Activated CD8-positive, alpha-beta T cell treated with anti-CD3 and anti-CD28 coated beads, Interleukin-2, amount 10 ng/mL, durations not matched to agents 7 days and 5 days (primary cell): ENCODE measurements around the gene TXK. TPM values are rescaled to one million over a fixed set of nuclear protein-coding genes. Genes with fewer than 3 reads are reported as not detected.
"Not testable (repeated sequence)": the region's sequence is repeated elsewhere in the genome, so short reads cannot be mapped to it uniquely, and the experiment has no call there.

ENCODE experiments used
- ATAC-seq: fragments of 150-1000 bp; cut with Tn5 transposase; one replicate; pipeline ENCODE4 v1.10.0; 2021; ENCODE audit warnings: moderate library complexity
- CTCF ChIA-PET: fragments of 350-600 bp; sonication (Branson Sonifier 250); formaldehyde crosslinking; loops from one replicate; lab custom pipeline; 2021; ENCODE audit warnings: antibody characterized with exemption; lab: Charles Lee
- POLR2A ChIA-PET: fragments of 350-600 bp; sonication (Branson Sonifier 250); formaldehyde crosslinking; loops from one replicate; lab custom pipeline; 2021; ENCODE audit warnings: antibody characterized with exemption; lab: Charles Lee
- DNase-seq: peaks from one replicate; pipeline ENCODE4 v3.0.0-alpha.2; 2020
- H3K27ac Mint-ChIP-seq: one replicate; pipeline ENCODE4 v1.8.0; 2021; ENCODE audit warnings: mild to moderate bottlenecking, mixed read lengths
- H3K27me3 Mint-ChIP-seq: one replicate; pipeline ENCODE4 v1.8.0; 2021; ENCODE audit warnings: low read depth, mixed read lengths
- H3K36me3 Mint-ChIP-seq: one replicate; pipeline ENCODE4 v1.8.0; 2021; ENCODE audit warnings: low read depth, mixed read lengths
- H3K4me1 Mint-ChIP-seq: one replicate; pipeline ENCODE4 v1.8.0; 2021; ENCODE audit warnings: low read depth, mixed read lengths
- H3K4me3 Mint-ChIP-seq: one replicate; pipeline ENCODE4 v1.8.0; 2021; ENCODE audit warnings: mild to moderate bottlenecking, mixed read lengths
- H3K9me3 Mint-ChIP-seq: one replicate; pipeline ENCODE4 v1.8.0; 2022; ENCODE audit warnings: mixed read lengths; ENCODE audit not compliant: insufficient read depth
- total RNA-seq, 2 experiments: library from RNA; stranded (reverse); gene quantifications; one replicate each; pipeline ENCODE4 v1.2.3, GENCODE V29; 2021

The TXK gene
- total RNA-seq = 10 to 100 TPM; 60.6 to 63.6 TPM

DNA sequence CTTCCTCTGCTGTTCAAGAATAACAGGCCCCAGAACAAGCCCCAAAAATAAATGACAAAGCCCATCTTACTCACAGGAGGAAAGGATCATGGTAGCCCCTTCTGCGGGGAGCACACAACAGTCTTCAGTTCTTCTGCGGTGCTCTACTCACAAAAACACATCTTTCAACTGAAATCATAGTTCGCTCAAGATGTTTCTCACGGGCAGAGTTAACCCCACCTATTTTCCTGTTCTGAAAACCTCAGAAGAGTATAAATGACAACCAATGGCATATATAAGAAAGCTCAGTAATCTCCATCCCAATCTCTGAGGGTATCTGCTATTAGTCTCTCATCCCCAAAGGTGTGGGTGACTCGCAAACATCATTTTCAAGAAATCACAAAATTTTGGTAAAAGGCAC is at the start of gene TXK:
Gene TXK, minus strand, starts transcription at position 170 of the 400 bp plus-strand sequence. Its CDS starts 80 bp downstream, at position 90.
- Mint-ChIP-seq H3K9me3 (no peaks in the 10 kb centered on the region), H3K36me3 (peaks cover 57% of the 10 kb centered on the region), H3K27ac (peak within 1 kb of the TSS; percentile 92), H3K27me3 (no peaks in the 10 kb centered on the region), H3K4me3 (peak within 1 kb of the TSS; percentile 90), H3K4me1 (peaks cover 77% of the 10 kb centered on the region)
- POLR2A ChIA-PET = interaction anchor here (0.7 to 1.2 kb wide), 4 partner anchors 16 to 319 kb away, joined by 3 to 5 read pairs (median 4); no protein-coding TSS in a partner anchor
- CTCF ChIA-PET = interaction anchor here (1.4 kb wide), 1 partner anchor 10 kb away, joined by 4 read pairs; no protein-coding TSS in a partner anchor
- ATAC-seq = peak; percentile 34
- peak; percentile 61 for DNase-seq

DNA sequence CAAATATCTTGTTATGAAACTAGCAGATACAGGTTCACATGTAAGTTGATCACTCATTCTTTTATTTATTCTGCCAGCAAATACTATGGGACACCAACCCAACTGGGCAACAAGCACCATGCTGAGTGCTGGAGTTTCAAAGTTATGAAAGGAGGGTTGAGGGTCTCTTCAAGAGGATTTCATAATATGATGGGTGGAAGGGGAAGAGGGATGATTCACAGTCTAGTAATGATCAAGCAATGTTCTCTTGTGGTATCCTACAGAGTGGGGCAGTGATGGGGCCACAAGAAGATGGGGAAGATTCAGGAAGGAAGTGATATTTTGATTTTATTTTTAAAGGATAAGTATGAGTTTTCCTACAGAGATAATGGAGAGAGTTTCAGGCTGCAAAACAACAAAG is 46.2 kb upstream of the TXK start:
- ATAC-seq = no peak
- no peak overlapping the region for H3K27ac Mint-ChIP-seq
- H3K9me3 Mint-ChIP-seq = no peaks in the 10 kb centered on the region
- H3K4me3 Mint-ChIP-seq = no peak overlapping the region
- no peaks in the 10 kb centered on the region for H3K36me3 Mint-ChIP-seq
- peaks cover 12% of the 10 kb centered on the region for H3K4me1 Mint-ChIP-seq
- no peak for DNase-seq
- POLR2A ChIA-PET = no interaction called here
- H3K27me3 Mint-ChIP-seq = no peaks in the 10 kb centered on the region
- CTCF ChIA-PET = no interaction called here

DNA sequence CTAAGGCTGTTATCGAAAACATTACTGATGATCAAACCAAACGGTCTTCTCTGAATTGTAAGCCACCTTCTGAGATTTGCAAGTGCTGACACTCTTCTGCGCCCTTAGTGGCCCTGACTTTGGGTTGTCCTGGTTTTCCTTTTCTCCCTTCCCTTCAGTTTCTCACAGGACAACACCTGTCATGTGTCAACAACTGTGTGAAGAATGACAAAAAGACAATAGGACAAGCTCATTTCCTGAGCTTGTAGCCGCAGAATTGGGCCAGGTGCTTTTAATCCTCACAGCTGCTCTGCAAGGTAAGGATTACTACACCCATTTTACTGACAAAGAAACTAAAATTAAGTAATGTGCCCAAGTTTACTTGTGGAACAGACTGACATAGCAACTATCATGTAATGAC is 44.9 kb upstream of the TXK start:
- H3K4me3 Mint-ChIP-seq = no peak overlapping the region
- POLR2A ChIA-PET = no interaction called here
- CTCF ChIA-PET = interaction anchor here (0.6 kb wide), 1 partner anchor 16 kb away, joined by 3 read pairs; no protein-coding TSS in a partner anchor
- H3K27ac Mint-ChIP-seq = no peak overlapping the region
- H3K36me3 Mint-ChIP-seq = no peaks in the 10 kb centered on the region
- no peaks in the 10 kb centered on the region for H3K27me3 Mint-ChIP-seq
- ATAC-seq = no peak
- H3K9me3 Mint-ChIP-seq = no peaks in the 10 kb centered on the region
- peaks cover 17% of the 10 kb centered on the region for H3K4me1 Mint-ChIP-seq
- DNase-seq = no peak

DNA sequence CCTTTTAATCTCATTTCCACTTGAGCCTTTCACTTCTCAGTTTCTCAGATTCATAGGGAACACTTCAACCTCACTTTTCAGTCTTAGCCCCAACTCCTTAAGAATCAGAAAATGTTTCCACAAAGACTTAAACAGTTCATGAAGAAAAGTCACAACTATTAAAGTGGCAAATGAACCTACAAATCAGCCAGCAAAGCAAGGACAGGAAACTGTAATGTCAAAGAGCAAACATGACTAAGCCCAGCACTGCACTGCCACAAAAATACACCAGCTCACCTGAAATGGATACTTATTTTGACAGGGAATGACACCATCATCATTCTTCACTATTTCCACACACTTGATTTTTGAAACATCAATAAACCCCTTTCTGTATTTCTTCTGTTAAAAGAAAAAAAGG is 41.8 kb upstream of the TXK start:
- Mint-ChIP-seq H3K27me3 (no peaks in the 10 kb centered on the region), H3K36me3 (no peaks in the 10 kb centered on the region), H3K9me3 (no peaks in the 10 kb centered on the region), H3K27ac (no peak overlapping the region), H3K4me3 (no peak overlapping the region), H3K4me1 (peaks cover 23% of the 10 kb centered on the region)
- POLR2A ChIA-PET = no interaction called here
- CTCF ChIA-PET = no interaction called here
- ATAC-seq (no peak), DNase-seq (no peak)

DNA sequence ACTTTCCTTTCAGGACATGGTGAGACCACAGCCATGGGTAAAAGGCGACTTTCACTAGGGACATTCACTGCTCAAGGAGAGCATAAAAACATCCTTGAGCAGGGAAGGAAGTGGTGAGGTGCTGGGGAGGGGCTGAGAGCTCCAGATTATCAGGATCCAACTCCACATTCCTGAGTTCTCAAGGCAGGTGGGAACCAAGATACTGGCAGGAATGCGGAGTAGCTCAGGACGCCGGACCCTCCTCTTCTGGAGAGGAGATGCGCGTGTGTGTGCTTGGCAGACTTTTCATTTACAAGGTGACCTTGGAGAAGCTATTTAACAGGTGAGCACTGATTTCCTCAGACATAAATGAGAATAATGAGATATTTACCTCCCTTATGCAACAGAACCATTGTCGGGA is 41.3 kb upstream of the TXK start:
- Mint-ChIP-seq H3K4me1 (peaks cover 23% of the 10 kb centered on the region), H3K27ac (no peak overlapping the region), H3K4me3 (no peak overlapping the region), H3K9me3 (no peaks in the 10 kb centered on the region), H3K27me3 (no peaks in the 10 kb centered on the region), H3K36me3 (no peaks in the 10 kb centered on the region)
- ATAC-seq (no peak), DNase-seq (no peak)
- ChIA-PET POLR2A (no interaction called here), CTCF (interaction anchor here (1.0 to 1.2 kb wide), 2 partner anchors 10 to 47 kb away, joined by 3 to 5 read pairs; no protein-coding TSS in a partner anchor)

DNA sequence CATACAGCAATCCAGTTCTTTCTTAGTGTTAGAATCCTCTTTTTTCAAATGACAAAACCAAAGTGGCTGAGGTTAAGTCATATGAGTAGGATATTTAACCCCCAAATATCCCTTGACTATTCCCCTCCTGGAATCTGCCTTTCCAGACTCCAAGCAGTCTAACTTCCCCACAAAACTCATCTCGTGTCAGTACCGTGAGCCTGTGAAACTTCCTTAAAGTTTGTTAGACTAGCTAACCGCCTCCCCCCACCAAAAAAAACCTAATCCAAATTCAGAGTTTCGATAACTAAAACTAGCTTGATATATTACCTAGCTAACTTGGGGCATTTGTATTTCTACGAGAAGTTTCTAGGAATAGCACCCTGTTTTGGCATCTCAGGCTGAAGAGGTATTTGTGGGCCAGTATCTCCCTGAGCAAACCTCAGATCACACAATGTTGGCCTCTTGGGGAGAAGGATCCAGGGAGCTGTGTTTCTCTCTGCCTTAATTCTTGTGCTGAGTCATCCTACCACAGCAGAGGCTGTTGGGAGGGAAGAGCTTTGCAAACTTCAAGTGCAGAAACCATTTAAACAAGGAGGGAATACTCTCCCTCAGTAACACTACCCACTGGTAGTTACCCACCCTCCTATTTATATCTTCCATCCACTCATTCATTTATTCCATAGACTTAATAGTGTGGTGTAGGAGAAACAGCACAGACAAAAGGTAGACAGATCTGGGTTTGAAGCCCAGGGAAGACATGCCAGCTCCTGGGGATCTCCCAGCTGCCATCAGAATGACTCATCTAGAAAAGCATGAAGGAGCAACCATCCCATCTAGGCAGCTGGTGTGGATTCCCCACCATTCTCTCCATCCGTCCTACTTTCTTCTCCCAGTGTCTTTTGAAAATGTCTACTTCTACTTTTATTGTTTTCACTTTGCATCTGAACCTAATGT is 39.3 kb upstream of the TXK start:
- Mint-ChIP-seq H3K4me1 (peaks cover 18% of the 10 kb centered on the region), H3K36me3 (no peaks in the 10 kb centered on the region), H3K9me3 (no peaks in the 10 kb centered on the region), H3K27me3 (no peaks in the 10 kb centered on the region), H3K27ac (no peak overlapping the region), H3K4me3 (no peak overlapping the region)
- CTCF ChIA-PET = no interaction called here
- DNase-seq (no peak), ATAC-seq (no peak)
- POLR2A ChIA-PET = no interaction called here

DNA sequence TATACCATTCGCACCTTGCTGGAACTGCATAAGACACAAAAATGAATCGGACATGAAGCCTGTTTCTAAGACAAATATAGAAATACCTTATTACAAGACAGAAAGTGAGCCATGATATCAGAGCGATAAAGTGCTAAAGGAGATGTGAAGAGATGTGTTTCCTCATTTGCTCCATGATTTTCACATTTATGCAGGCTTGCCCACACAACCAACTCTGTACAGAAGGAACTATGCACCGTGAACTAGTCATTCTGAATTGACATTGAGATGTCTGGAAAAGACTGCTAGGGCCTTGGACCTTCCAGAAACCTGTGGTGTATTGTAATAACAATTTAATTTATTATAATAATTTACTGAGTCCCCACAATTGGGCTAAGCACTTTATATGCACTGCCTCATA is 38.6 kb upstream of the TXK start:
- no peaks in the 10 kb centered on the region for H3K36me3 Mint-ChIP-seq
- no peak overlapping the region for H3K4me3 Mint-ChIP-seq
- ChIA-PET POLR2A (no interaction called here), CTCF (no interaction called here)
- DNase-seq = no peak
- no peak for ATAC-seq
- H3K27ac Mint-ChIP-seq = no peak overlapping the region
- H3K9me3 Mint-ChIP-seq = no peaks in the 10 kb centered on the region
- H3K27me3 Mint-ChIP-seq = no peaks in the 10 kb centered on the region
- peaks cover 20% of the 10 kb centered on the region for H3K4me1 Mint-ChIP-seq

DNA sequence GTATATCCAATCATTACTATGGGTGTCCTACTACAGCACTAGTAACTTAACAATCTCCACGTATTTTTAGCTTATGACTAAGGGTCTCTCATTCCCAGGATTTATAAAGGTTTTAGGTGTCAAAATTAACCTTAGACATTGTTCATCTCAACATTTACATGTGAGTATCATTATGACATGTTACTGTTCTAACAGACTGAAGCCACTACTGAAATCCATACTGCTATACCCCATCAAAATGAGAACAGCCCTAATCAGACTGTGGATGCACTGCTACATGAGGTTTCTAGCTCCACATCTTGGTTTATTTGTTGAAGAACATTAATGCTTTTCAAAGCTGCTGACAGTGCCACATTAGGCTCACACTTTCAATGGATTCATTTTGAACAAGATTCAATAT is 35.6 kb upstream of the TXK start:
- Mint-ChIP-seq H3K27me3 (no peaks in the 10 kb centered on the region), H3K4me1 (peaks cover 9% of the 10 kb centered on the region), H3K9me3 (no peaks in the 10 kb centered on the region), H3K36me3 (peaks cover 5% of the 10 kb centered on the region), H3K27ac (no peak overlapping the region), H3K4me3 (no peak overlapping the region)
- CTCF ChIA-PET = no interaction called here
- POLR2A ChIA-PET = no interaction called here
- ATAC-seq = no peak
- DNase-seq = no peak

DNA sequence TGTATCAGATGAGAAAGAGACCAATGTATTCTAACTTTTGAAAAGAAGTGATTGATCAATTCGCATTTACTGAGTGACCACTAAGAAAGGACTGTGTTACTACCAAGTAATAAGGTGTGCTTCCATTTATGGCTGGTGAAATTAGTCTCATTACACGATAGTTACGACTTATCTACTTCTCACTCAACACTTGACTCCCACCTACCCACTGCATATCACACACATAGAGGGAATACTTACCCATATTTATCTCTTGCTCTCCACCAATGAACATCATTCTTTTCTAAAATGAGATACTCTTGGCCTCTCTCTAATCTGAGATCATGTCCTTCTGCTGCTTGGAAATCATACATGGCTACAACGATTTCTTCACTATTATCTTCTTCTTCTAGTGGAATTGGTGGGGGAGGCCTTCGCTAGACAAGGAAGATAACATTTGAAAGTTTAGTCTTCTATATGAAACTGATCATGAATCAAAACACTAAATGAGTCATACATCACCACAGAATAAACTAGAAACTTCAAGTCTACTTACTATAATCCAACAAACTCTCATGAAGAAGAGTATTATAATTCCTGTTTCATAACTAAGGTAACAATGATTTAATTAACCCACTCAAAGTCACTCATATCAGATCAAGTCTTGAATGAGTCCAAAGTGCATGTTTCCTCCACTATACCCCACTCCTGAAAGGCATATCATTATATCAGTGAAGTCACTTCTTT is 33.7 kb upstream of the TXK start:
- Mint-ChIP-seq H3K27me3 (no peaks in the 10 kb centered on the region), H3K36me3 (peaks cover 8% of the 10 kb centered on the region), H3K9me3 (no peaks in the 10 kb centered on the region), H3K4me1 (peaks cover 2% of the 10 kb centered on the region), H3K27ac (no peak overlapping the region), H3K4me3 (no peak overlapping the region)
- ATAC-seq (no peak), DNase-seq (no peak)
- ChIA-PET CTCF (interaction anchor here (0.7 kb wide), 1 partner anchor 116 kb away, joined by 3 read pairs; no protein-coding TSS in a partner anchor), POLR2A (no interaction called here)

DNA sequence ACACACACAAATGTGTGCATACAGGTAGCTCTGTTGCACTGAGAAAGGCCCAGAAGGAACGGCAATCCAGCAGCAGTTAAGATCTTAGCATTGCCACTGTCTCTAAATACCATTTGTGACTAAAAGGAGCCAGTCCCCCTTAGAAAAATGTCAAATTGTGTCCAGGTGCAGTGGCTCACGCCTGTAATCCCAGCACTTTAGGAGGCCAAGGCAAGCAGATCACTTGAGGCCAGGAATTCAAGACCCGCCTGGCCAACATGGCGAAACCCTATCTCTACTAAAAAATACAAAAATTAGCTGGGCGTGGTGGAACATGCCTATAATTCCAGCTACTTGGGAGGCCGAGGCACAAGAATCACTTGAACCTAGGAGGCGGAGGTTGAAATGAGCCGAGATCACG is 30.5 kb upstream of the TXK start:
- H3K27me3 Mint-ChIP-seq, H3K36me3 Mint-ChIP-seq, H3K27ac Mint-ChIP-seq, ATAC-seq, POLR2A ChIA-PET, H3K9me3 Mint-ChIP-seq, H3K4me3 Mint-ChIP-seq, DNase-seq, H3K4me1 Mint-ChIP-seq: not testable (repeated sequence)
- CTCF ChIA-PET = interaction anchor here (1.3 kb wide), 1 partner anchor 9 kb away, joined by 3 read pairs; no protein-coding TSS in a partner anchor

DNA sequence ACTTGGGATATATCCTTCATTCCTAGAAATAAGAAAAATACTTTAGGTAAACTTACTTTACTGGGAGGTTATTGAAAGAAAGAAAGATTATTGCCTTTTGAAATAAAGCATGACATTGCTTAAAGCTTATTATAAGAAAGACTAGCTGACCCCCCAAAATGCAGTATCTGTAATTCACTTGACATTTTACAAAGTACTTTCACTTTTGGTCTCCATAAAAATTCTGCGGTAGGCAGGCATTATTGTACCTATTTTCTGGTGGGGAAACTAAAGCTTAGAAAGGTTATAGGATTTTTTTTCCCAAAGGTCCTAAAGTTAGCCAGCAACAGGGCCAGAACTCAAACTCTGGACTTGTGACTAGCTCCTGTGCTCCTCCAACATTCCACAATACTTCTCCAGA is 29.7 kb upstream of the TXK start:
- ATAC-seq = no peak
- CTCF ChIA-PET = interaction anchor here (0.8 to 1.3 kb wide), 2 partner anchors 9 to 10 kb away, joined by 3 to 4 read pairs; no protein-coding TSS in a partner anchor
- Mint-ChIP-seq H3K4me3 (no peak overlapping the region), H3K27ac (no peak overlapping the region), H3K9me3 (no peaks in the 10 kb centered on the region), H3K36me3 (peaks cover 12% of the 10 kb centered on the region), H3K27me3 (no peaks in the 10 kb centered on the region), H3K4me1 (peaks cover 6% of the 10 kb centered on the region)
- POLR2A ChIA-PET = no interaction called here
- no peak for DNase-seq
